ENCODE results near the gene POLR3E. TPM values are rescaled to one million over a fixed set of nuclear protein-coding genes. Genes with fewer than 3 reads are reported as not detected.

POLR3E gene
- total RNA-seq, 2 experiments from 2014 or later = 74.5 to 107 TPM

GRCh38 chr16:22320572-22321339 lies 23.5 kb downstream of the POLR3E start:
- ChIA-PET CTCF (ENCODE audit: unreplicated experiment) (no interaction called here), POLR2A (no interaction called here)
- intact Hi-C loops (cut with micrococcal nuclease; ENCODE audit: unreplicated experiment) = loop anchor here (5.0 kb wide), 1 partner anchor 1163 kb away; the partner anchor contains the start of gene LDAF1
- no peak overlapping the region for H3K27ac ChIP-seq (ENCODE audit: low read depth, low read length, poor library complexity, severe bottlenecking)
- no peak overlapping the region for H3K4me3 ChIP-seq (ENCODE audit: low read depth, low read length, poor library complexity, severe bottlenecking)
- peaks cover 95% of the 10 kb centered on the region for H3K36me3 ChIP-seq (ENCODE audit: insufficient read depth, low read length)
- TF ChIP-seq EZH2phosphoT487 (IDR thresholded peaks at IDR 0.05; ENCODE audit: borderline replicate concordance, low read depth, low read length) = no peak
- TF ChIP-seq CTCF (conservative IDR thresholded peaks at IDR 0.05; ENCODE audit: low read length) = no peak
- H3K9me3 ChIP-seq (ENCODE audit: low read length) = no peaks in the 10 kb centered on the region
- DNase-seq (ENCODE audit: low spot score) = no peak
- 0 out of 2 replicates have a peak, but pooled peaks cover 3% of the 10 kb centered on the region for H4K20me1 ChIP-seq (ENCODE audit: insufficient read depth, low read length)
- H3K4me1 ChIP-seq (ENCODE audit: insufficient read depth, low read length, poor library complexity, severe bottlenecking) = no peaks in the 10 kb centered on the region
- no peaks in the 10 kb centered on the region for H3K79me2 ChIP-seq (ENCODE audit: insufficient read depth, low read depth, low read length)
- BruUV-seq (replicated peaks) = no TSS peak
- H3K4me2 ChIP-seq (ENCODE audit: low read length) = no peak overlapping the region
- no peaks in the 10 kb centered on the region for H3K9me2 ChIP-seq (ENCODE audit: insufficient read depth, low read length)
- H2AFZ ChIP-seq (ENCODE audit: low read length) = no peak overlapping the region

GRCh38 chr16:22321340-22322001 lies 24.3 kb downstream of the POLR3E start:
- ChIA-PET POLR2A (no interaction called here), CTCF (ENCODE audit: unreplicated experiment) (no interaction called here)
- intact Hi-C loops (cut with micrococcal nuclease; ENCODE audit: unreplicated experiment) = loop anchor here (5.0 kb wide), 1 partner anchor 1164 kb away; the partner anchor contains the start of gene LDAF1
- H3K4me2 ChIP-seq (ENCODE audit: low read length) = no peak overlapping the region
- peaks cover 95% of the 10 kb centered on the region for H3K36me3 ChIP-seq (ENCODE audit: insufficient read depth, low read length)
- H4K20me1 ChIP-seq (ENCODE audit: insufficient read depth, low read length) = 0 out of 2 replicates have a peak, but pooled peaks cover 3% of the 10 kb centered on the region
- BruUV-seq (replicated peaks) = no TSS peak
- no peak overlapping the region for H3K4me3 ChIP-seq (ENCODE audit: low read depth, low read length, poor library complexity, severe bottlenecking)
- DNase-seq (ENCODE audit: low spot score) = peak; percentile 83
- TF ChIP-seq EZH2phosphoT487 (IDR thresholded peaks at IDR 0.05; ENCODE audit: borderline replicate concordance, low read depth, low read length) (no peak), CTCF (conservative IDR thresholded peaks at IDR 0.05; ENCODE audit: low read length) (peak; percentile 99)
- H3K9me2 ChIP-seq (ENCODE audit: insufficient read depth, low read length) = no peaks in the 10 kb centered on the region
- H3K27ac ChIP-seq (ENCODE audit: low read depth, low read length, poor library complexity, severe bottlenecking) = no peak overlapping the region
- H3K79me2 ChIP-seq (ENCODE audit: insufficient read depth, low read depth, low read length) = no peaks in the 10 kb centered on the region
- H2AFZ ChIP-seq (ENCODE audit: low read length) = no peak overlapping the region
- H3K4me1 ChIP-seq (ENCODE audit: insufficient read depth, low read length, poor library complexity, severe bottlenecking) = no peaks in the 10 kb centered on the region
- H3K9me3 ChIP-seq (ENCODE audit: low read length) = no peaks in the 10 kb centered on the region

Measured in OCI-LY7 (cell line).